Measurements from ENCODE around the gene URB1.

- TF ChIP-seq ZNF639 (tag by site-specific recombination; IDR thresholded peaks at IDR 0.05): no peak
- no peak for TF ChIP-seq CTCF (tag by site-specific recombination; IDR thresholded peaks at IDR 0.05)
- no peak for TF ChIP-seq ZNF311 (tag by site-specific recombination; IDR thresholded peaks at IDR 0.05; ENCODE audit: borderline replicate concordance)
- TF ChIP-seq ZNF114 (tag by site-specific recombination; IDR thresholded peaks at IDR 0.05): no peak
- TF ChIP-seq PATZ1 (tag by site-specific recombination; IDR thresholded peaks at IDR 0.05): no peak
- no peak for TF ChIP-seq ZNF366 (tag by site-specific recombination; conservative IDR thresholded peaks at IDR 0.05)
- no peak for TF ChIP-seq OSR2 (tag by site-specific recombination; IDR thresholded peaks at IDR 0.05)
- no peak for TF ChIP-seq ATF2 (tag by site-specific recombination; IDR thresholded peaks at IDR 0.05; ENCODE audit: low read depth)
- no peak for TF ChIP-seq ZNF747 (tag by site-specific recombination; IDR thresholded peaks at IDR 0.05)
- no peak for TF ChIP-seq ZNF391 (tag by site-specific recombination; IDR thresholded peaks at IDR 0.05; ENCODE audit: borderline replicate concordance, low read depth)
Measured at GRCh38 chr21:32320726-32321125, 72.1 kb downstream of the URB1 start.

Data from HEK293 (cell line).